ENCODE results near the gene HDAC4. TPM values are rescaled to one million over a fixed set of nuclear protein-coding genes. Genes with fewer than 3 reads are reported as not detected.

Gene HDAC4
- total and polyA plus RNA-seq, 4 donors: 2.9 to 37.2 (median 4.4) TPM

GRCh38 chr2:239021651-239022436 is 379.0 kb downstream of the HDAC4 start:
- no peaks in the 10 kb centered on the region for H3K9me3 ChIP-seq (ENCODE audit: control insufficient read depth in 4 of 4, low read length in 3 of 4)

GRCh38 chr2:239021224-239021623 is 379.6 kb downstream of the HDAC4 start:
- H3K9me3 ChIP-seq (ENCODE audit: control insufficient read depth in 4 of 4, low read length in 3 of 4): no peaks in the 10 kb centered on the region
- no peaks in the 10 kb centered on the region for H3K36me3 ChIP-seq (ENCODE audit: control insufficient read depth in 4 of 4, insufficient read depth in 3 of 4, low read depth in 1 of 4, low read length in 3 of 4)
- H3K4me3 ChIP-seq (ENCODE audit: low read depth in 1 of 3, low read length in 3 of 3): no peak overlapping the region
- no peak overlapping the region for H3K27ac ChIP-seq (ENCODE audit: low read depth in 1 of 2, low read length in 2 of 2)
- H3K4me1 ChIP-seq (ENCODE audit: control insufficient read depth in 4 of 4, insufficient read depth in 4 of 4, low read length in 3 of 4): no peaks in the 10 kb centered on the region
- peaks cover 0 to 3% (median 0%) of the 10 kb centered on the region in 4 donors for H3K27me3 ChIP-seq (ENCODE audit: control insufficient read depth in 4 of 4, insufficient read depth in 4 of 4, low read length in 3 of 4)
- H3K9ac ChIP-seq (ENCODE audit: low read depth in 1 of 2, low read length in 2 of 2): no peak overlapping the region
- no peak for DNase-seq (ENCODE audit: low spot score)
- WGBS: 65% methylated on average over 6 of the region's 6 CpGs
- TF ChIP-seq RAD21 (IDR thresholded peaks at IDR 0.05) (no peak), ZBTB33 (IDR thresholded peaks at IDR 0.05) (no peak), HNF4A (conservative IDR thresholded peaks at IDR 0.05) (no peak), EGR1 (IDR thresholded peaks at IDR 0.05; ENCODE audit: low read depth in 2 of 2) (no peak), RXRA (IDR thresholded peaks at IDR 0.05) (no peak), SP1 (IDR thresholded peaks at IDR 0.05) (no peak)
- TF ChIP-seq, protein P1, sequence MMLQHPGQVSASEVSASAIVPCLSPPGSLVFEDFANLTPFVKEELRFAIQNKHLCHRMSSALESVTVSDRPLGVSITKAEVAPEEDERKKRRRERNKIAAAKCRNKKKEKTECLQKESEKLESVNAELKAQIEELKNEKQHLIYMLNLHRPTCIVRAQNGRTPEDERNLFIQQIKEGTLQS (IDR thresholded peaks at IDR 0.05): no peak
- TF ChIP-seq, protein P2, sequence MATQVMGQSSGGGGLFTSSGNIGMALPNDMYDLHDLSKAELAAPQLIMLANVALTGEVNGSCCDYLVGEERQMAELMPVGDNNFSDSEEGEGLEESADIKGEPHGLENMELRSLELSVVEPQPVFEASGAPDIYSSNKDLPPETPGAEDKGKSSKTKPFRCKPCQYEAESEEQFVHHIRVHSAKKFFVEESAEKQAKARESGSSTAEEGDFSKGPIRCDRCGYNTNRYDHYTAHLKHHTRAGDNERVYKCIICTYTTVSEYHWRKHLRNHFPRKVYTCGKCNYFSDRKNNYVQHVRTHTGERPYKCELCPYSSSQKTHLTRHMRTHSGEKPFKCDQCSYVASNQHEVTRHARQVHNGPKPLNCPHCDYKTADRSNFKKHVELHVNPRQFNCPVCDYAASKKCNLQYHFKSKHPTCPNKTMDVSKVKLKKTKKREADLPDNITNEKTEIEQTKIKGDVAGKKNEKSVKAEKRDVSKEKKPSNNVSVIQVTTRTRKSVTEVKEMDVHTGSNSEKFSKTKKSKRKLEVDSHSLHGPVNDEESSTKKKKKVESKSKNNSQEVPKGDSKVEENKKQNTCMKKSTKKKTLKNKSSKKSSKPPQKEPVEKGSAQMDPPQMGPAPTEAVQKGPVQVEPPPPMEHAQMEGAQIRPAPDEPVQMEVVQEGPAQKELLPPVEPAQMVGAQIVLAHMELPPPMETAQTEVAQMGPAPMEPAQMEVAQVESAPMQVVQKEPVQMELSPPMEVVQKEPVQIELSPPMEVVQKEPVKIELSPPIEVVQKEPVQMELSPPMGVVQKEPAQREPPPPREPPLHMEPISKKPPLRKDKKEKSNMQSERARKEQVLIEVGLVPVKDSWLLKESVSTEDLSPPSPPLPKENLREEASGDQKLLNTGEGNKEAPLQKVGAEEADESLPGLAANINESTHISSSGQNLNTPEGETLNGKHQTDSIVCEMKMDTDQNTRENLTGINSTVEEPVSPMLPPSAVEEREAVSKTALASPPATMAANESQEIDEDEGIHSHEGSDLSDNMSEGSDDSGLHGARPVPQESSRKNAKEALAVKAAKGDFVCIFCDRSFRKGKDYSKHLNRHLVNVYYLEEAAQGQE (IDR thresholded peaks at IDR 0.05): no peak

More at GRCh38 chr2:239021651-239022436, 379.0 kb downstream of the HDAC4 start:
- Histone ChIP-seq H3K4me3 (ENCODE audit: low read depth in 1 of 3, low read length in 3 of 3) (no peak overlapping the region), H3K27me3 (ENCODE audit: control insufficient read depth in 4 of 4, insufficient read depth in 4 of 4, low read length in 3 of 4) (peaks cover 0 to 3% (median 0%) of the 10 kb centered on the region in 4 donors), H3K36me3 (ENCODE audit: control insufficient read depth in 4 of 4, insufficient read depth in 3 of 4, low read depth in 1 of 4, low read length in 3 of 4) (no peaks in the 10 kb centered on the region), H3K9ac (ENCODE audit: low read depth in 1 of 2, low read length in 2 of 2) (no peak overlapping the region), H3K4me1 (ENCODE audit: control insufficient read depth in 4 of 4, insufficient read depth in 4 of 4, low read length in 3 of 4) (no peaks in the 10 kb centered on the region), H3K27ac (ENCODE audit: low read depth in 1 of 2, low read length in 2 of 2) (no peak overlapping the region)
- DNase-seq (ENCODE audit: low spot score): no peak
- TF ChIP-seq EGR1 (IDR thresholded peaks at IDR 0.05; ENCODE audit: low read depth in 2 of 2) (no peak), RAD21 (IDR thresholded peaks at IDR 0.05) (no peak), JUND (IDR thresholded peaks at IDR 0.05) (no peak), GABPA (IDR thresholded peaks at IDR 0.05 in 1 of 2, conservative IDR thresholded peaks at IDR 0.05 in 1 of 2) (no peak), MAX (IDR thresholded peaks at IDR 0.05) (no peak), HNF4A (conservative IDR thresholded peaks at IDR 0.05) (no peak), FOXA1 (IDR thresholded peaks at IDR 0.05) (no peak), FOXA2 (IDR thresholded peaks at IDR 0.05) (no peak), ZBTB33 (IDR thresholded peaks at IDR 0.05) (no peak), CTCF (IDR thresholded peaks at IDR 0.05; ENCODE audit: low read depth, low read length, missing input control) (no peak), RXRA (IDR thresholded peaks at IDR 0.05) (no peak), YY1 (IDR thresholded peaks at IDR 0.05) (no peak), NR2F2 (IDR thresholded peaks at IDR 0.05) (no peak), TAF1 (conservative IDR thresholded peaks at IDR 0.05) (no peak), HNF4G (IDR thresholded peaks at IDR 0.05) (no peak)
- TF ChIP-seq, protein P1 (IDR thresholded peaks at IDR 0.05): no peak
- WGBS: 84% methylated on average over 18 of the region's 18 CpGs
